ENCODE data around the gene NUP107.

DNA sequence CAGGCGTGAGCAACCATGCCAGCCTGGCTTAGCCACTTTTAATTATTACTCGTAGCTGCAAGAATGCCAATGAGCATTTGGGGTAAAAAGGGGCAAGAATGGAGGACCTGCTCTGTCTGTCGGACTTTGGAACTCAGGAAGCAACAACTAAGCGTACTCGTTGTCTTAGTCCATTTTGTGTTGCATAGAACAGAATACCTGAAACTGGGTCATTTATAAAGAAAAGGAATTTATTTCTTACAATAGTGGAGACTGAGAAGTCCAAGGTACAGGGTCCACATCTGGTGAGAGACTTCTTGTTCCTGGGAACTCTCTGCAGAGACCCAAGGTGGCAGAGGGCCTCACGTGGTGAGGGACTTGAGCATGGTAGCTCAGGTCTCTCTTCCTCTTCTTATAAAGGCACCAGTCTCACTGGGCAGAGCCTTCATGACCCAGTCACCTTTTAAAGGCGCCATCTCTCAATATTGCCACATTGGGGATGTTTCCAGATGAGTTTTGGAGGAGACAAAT, 88.4 kb downstream of the NUP107 start:
- TF ChIP-seq, protein P1, sequence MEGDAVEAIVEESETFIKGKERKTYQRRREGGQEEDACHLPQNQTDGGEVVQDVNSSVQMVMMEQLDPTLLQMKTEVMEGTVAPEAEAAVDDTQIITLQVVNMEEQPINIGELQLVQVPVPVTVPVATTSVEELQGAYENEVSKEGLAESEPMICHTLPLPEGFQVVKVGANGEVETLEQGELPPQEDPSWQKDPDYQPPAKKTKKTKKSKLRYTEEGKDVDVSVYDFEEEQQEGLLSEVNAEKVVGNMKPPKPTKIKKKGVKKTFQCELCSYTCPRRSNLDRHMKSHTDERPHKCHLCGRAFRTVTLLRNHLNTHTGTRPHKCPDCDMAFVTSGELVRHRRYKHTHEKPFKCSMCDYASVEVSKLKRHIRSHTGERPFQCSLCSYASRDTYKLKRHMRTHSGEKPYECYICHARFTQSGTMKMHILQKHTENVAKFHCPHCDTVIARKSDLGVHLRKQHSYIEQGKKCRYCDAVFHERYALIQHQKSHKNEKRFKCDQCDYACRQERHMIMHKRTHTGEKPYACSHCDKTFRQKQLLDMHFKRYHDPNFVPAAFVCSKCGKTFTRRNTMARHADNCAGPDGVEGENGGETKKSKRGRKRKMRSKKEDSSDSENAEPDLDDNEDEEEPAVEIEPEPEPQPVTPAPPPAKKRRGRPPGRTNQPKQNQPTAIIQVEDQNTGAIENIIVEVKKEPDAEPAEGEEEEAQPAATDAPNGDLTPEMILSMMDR (IDR thresholded peaks at IDR 0.05), result no peak
- TF ChIP-seq POLR2A (IDR thresholded peaks at IDR 0.05), result no peak

Data from right lobe of liver (tissue), 4 donors.